HepG2 (cell line): ENCODE results near the gene DCDC2. TPM values are rescaled to one million over a fixed set of nuclear protein-coding genes. Genes with fewer than 3 reads are reported as not detected.
A peak's percentile ranks its signal among the peaks of the same experiment; 100 is the strongest.

ENCODE experiments used
- ATAC-seq: fragments of 200-7000 bp; cut with Tn5 transposase; 3 replicates; pipeline ENCODE4 v1.9.1; 2020; ENCODE audit warnings: mild to moderate bottlenecking, moderate library complexity
- BruUV-seq: library from RNA; stranded (reverse); fragments of 400-500 nt; replicated peaks from 2 replicates; lab custom pipeline; 2021; lab: Mats Ljungman, UMichigan
- CTCF ChIA-PET: fragments of 300-600 bp; formaldehyde crosslinking; extraction: SDS; loops from one replicate; lab custom pipeline; 2021; ENCODE audit warnings: low total read pairs, inconsistent platforms, low intra/inter-chr PET ratio; lab: Yijun Ruan, JAX
- POLR2A ChIA-PET: fragments of 350-600 bp; sonication (Branson Sonifier 250); formaldehyde crosslinking; loops from one replicate; lab custom pipeline; 2020; ENCODE audit warnings: antibody characterized with exemption, inconsistent platforms; lab: Yijun Ruan, JAX
- DNase-seq: peaks from one replicate; pipeline ENCODE4 v3.0.0-alpha.2; 2015; ENCODE audit warnings: low spot score
- FAIRE-seq: peaks from 3 replicates; lab custom pipeline; 2011; peaks lifted over from hg19 to GRCh38; lab: Jason Lieb, UNC
- H2AFZ ChIP-seq: one replicate; pipeline ENCODE4 v1.6.1; 2011; ENCODE audit warnings: low read length, inconsistent platforms
- H3K27ac ChIP-seq: fragments of 300-600 bp; 3 replicates; pipeline ENCODE4 v1.8.0; 2011; ENCODE audit warnings: mixed run types, mild to moderate bottlenecking, mixed read lengths, low read length, inconsistent platforms; ENCODE audit not compliant: insufficient read depth; ENCODE audit errors: extremely low read length
- H3K27me3 ChIP-seq, 2 experiments: fragments of 200-600 bp in 1 of 2; 2 replicates in 1 of 2; 3 replicates in 1 of 2; pipeline versions ENCODE4 v1.6.0 to v1.8.0; 2011; ENCODE audit warnings: low read length in 2 of 2, mild to moderate bottlenecking in 2 of 2, moderate library complexity in 2 of 2, inconsistent platforms in 1 of 2; ENCODE audit not compliant: insufficient read depth in 2 of 2, control insufficient read depth in 1 of 2
- H3K36me3 ChIP-seq, 2 experiments: fragments of 200-600 bp in 1 of 2; replicated peaks in 1 of 2; 2 replicates in 1 of 2; 3 replicates in 1 of 2; pipeline versions ENCODE4 v1.5.1 to v1.8.0; 2011; ENCODE audit warnings: low read length in 2 of 2, inconsistent platforms in 1 of 2; ENCODE audit not compliant: insufficient read depth in 2 of 2, control insufficient read depth in 1 of 2
- H3K4me1 ChIP-seq: 2 replicates; pipeline ENCODE4 v1.5.1; 2012; ENCODE audit warnings: low read length, inconsistent platforms; ENCODE audit not compliant: insufficient read depth
- H3K4me2 ChIP-seq: 2 replicates; pipeline ENCODE4 v1.6.0; 2011; ENCODE audit warnings: low read depth, low read length, inconsistent platforms
- H3K4me3 ChIP-seq, 3 experiments: fragments of 200-600 bp in 1 of 3; sonication (generic), shearing (Covaris generic) in 1 of 3; replicated peaks in 1 of 3; 2 replicates each; pipeline ENCODE4 v1.5.1; 2011 to 2016; ENCODE audit warnings: low read length in 3 of 3, inconsistent platforms in 2 of 3, low read depth in 2 of 3, mild to moderate bottlenecking in 2 of 3, control low read depth in 1 of 3, mixed read lengths in 1 of 3; ENCODE audit not compliant: insufficient read depth in 1 of 3
- H3K79me2 ChIP-seq: one replicate; pipeline ENCODE4 v1.6.1; 2011; ENCODE audit warnings: low read length, inconsistent platforms; ENCODE audit not compliant: insufficient read depth
- H3K9ac ChIP-seq: 2 replicates; pipeline ENCODE4 v1.6.0; 2011; ENCODE audit warnings: mild to moderate bottlenecking, low read depth, low read length, inconsistent platforms; ENCODE audit not compliant: insufficient read depth
- H3K9me3 ChIP-seq: 2 replicates; pipeline ENCODE4 v1.5.1; 2012; ENCODE audit warnings: mild to moderate bottlenecking, low read length
- H4K20me1 ChIP-seq: 2 replicates; pipeline ENCODE4 v1.6.0; 2011; ENCODE audit warnings: inconsistent platforms, mild to moderate bottlenecking, low read length, moderate library complexity; ENCODE audit not compliant: insufficient read depth
- BCL6 ChIP-seq: IDR thresholded peaks from 2 replicates; pipeline ENCODE4 v1.6.1; 2016; ENCODE audit warnings: missing genetic modification reagents, missing compliant biosample characterization
- KLF11 ChIP-seq: IDR thresholded peaks from 2 replicates; pipeline ENCODE4 v1.6.1; 2016; ENCODE audit warnings: missing compliant biosample characterization
- WGBS: methylation state at CpG from one replicate; pipeline ENCODE4 v1.1.6; 2017; ENCODE audit warnings: low lambda C conversion rate; 5-methylcytosine and 5-hydroxymethylcytosine counted together
- in situ Hi-C: cut with HindIII; loops from 2 replicates; pipeline ENCODE4 v1.10.0; 2017; ENCODE audit warnings: low pct_unique_long_range_greater_than_20kb; ENCODE audit not compliant: extremely low pct_ligation_motif_present
- intact Hi-C: fragments of 100-400 bp; cut with micrococcal nuclease; formaldehyde crosslinking; loops from one replicate; pipeline ENCODE4 v1.10.0; 2022; ENCODE audit not compliant: unreplicated experiment
- polyA plus RNA-seq, 8 experiments: library from polyadenylated mRNA; depleted of rRNA in 3 of 8; stranded (reverse) in 7 of 8; unstranded in 1 of 8; fragments of >200 nt; fragmentation: Illumina TruSeq in 4 of 8; extraction: Trizol in 4 of 8; gene quantifications; 2 replicates each; pipeline versions ENCODE4 v1.2.1 to v1.2.3, GENCODE V29; 2011 to 2016; ENCODE audit warnings: low read depth in 4 of 8, missing spikeins in 1 of 8, mixed read lengths in 1 of 8; ENCODE audit not compliant: insufficient read depth in 1 of 8
- total RNA-seq, 5 experiments: library from RNA; depleted of rRNA; stranded (reverse); fragments of >200 nt; fragmentation: Illumina TruSeq; extraction: Trizol; gene quantifications; 2 replicates each; pipeline ENCODE4 v1.2.3, GENCODE V29; 2016; ENCODE audit warnings: low read depth in 1 of 5
- TF ChIP-seq, protein P1 (sequence below): sonication (generic); formaldehyde crosslinking; IDR thresholded peaks from 2 replicates; pipeline ENCODE4 v1.9.0; 2021; ENCODE audit warnings: missing genetic modification reagents, borderline replicate concordance
- TF ChIP-seq, protein P2 (sequence below): sonication (generic); formaldehyde crosslinking; IDR thresholded peaks from 2 replicates; pipeline ENCODE4 v1.9.0; 2021; ENCODE audit warnings: missing genetic modification reagents, borderline replicate concordance
- TF ChIP-seq, protein P3 (sequence below): sonication (generic); formaldehyde crosslinking; conservative IDR thresholded peaks from 2 replicates; pipeline ENCODE4 v1.8.0; 2022; ENCODE audit warnings: mild to moderate bottlenecking, moderate library complexity, missing genetic modification reagents

Gene DCDC2
- total and polyA plus RNA-seq, 2 of the 13 experiments (the other 11 are each of a cell fraction or from before 2014, with no cell fraction given) = 9.0 to 36.2 TPM

DNA sequence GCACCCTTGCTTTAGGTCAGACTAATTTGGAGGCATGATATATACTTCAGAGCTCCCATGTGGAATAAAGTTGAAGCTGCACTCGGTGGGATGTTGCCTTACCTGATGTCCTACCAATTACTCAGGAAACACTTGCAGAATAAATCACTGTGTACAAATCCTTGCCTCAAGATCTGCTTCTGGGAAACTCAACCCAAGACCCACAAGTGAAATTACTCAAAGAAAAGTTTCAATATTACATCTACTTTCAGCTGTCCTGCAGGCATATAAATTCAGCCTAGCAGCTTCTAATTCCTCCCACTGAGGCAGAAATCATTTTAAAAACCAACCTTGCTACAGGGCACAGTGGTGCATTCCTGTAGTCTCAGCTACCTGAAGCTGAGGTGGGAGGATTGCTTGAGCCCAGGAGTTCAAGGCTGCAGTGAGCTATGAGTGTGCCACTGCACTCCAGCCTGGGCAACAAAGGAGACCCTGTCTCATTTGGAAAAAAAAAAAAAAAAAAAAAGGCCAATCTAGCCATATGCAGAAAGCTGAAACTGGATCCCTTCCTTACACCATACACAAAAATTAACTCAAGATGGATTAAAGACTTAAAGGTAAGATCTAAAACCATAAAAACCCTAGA, 20.7 kb upstream of the DCDC2 start (continued):
- TF ChIP-seq, protein P1, sequence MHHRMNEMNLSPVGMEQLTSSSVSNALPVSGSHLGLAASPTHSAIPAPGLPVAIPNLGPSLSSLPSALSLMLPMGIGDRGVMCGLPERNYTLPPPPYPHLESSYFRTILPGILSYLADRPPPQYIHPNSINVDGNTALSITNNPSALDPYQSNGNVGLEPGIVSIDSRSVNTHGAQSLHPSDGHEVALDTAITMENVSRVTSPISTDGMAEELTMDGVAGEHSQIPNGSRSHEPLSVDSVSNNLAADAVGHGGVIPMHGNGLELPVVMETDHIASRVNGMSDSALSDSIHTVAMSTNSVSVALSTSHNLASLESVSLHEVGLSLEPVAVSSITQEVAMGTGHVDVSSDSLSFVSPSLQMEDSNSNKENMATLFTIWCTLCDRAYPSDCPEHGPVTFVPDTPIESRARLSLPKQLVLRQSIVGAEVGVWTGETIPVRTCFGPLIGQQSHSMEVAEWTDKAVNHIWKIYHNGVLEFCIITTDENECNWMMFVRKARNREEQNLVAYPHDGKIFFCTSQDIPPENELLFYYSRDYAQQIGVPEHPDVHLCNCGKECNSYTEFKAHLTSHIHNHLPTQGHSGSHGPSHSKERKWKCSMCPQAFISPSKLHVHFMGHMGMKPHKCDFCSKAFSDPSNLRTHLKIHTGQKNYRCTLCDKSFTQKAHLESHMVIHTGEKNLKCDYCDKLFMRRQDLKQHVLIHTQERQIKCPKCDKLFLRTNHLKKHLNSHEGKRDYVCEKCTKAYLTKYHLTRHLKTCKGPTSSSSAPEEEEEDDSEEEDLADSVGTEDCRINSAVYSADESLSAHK = no peak
- TF ChIP-seq, protein P2, sequence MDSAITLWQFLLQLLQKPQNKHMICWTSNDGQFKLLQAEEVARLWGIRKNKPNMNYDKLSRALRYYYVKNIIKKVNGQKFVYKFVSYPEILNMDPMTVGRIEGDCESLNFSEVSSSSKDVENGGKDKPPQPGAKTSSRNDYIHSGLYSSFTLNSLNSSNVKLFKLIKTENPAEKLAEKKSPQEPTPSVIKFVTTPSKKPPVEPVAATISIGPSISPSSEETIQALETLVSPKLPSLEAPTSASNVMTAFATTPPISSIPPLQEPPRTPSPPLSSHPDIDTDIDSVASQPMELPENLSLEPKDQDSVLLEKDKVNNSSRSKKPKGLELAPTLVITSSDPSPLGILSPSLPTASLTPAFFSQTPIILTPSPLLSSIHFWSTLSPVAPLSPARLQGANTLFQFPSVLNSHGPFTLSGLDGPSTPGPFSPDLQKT = no peak
- 0 out of 2 replicates have a peak, but pooled peaks have one; percentile 10 for TF ChIP-seq BCL6

DNA sequence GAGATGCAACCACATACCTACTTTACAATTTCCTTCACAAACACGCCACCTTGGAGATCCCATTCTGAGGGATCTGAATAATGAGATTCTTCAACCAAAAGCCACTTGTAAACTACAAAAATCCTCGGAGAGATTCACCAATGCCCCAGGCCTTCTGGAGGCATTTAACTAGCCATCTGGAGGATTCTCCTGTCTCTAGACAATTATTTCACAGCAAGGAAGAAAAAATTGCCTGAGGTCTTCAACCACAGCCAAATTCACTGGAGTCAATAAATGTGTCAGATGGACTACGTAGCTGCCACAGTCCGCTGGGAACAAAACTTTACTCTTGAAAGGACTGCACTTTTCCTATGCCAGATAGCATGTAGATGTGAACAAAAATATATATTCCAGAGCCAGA, 19.0 kb upstream of the DCDC2 start:
- in situ Hi-C loops (no loop called here), intact Hi-C loops (no loop called here)
- no peak overlapping the region for H3K9ac ChIP-seq
- WGBS = 73% methylated on average over 4 of the region's 4 CpGs
- no peak for ATAC-seq
- ChIA-PET POLR2A (no interaction called here), CTCF (no interaction called here)
- DNase-seq = no peak
- no peak for FAIRE-seq
- peaks cover 44% of the 10 kb centered on the region for H3K4me1 ChIP-seq
- H3K27me3 ChIP-seq = no peaks in the 10 kb centered on the region
- peaks cover 43% of the 10 kb centered on the region for H3K79me2 ChIP-seq
- no peaks in the 10 kb centered on the region for H4K20me1 ChIP-seq
- BruUV-seq = no TSS peak
- no peak overlapping the region for H3K4me3 ChIP-seq
- H3K9me3 ChIP-seq = no peaks in the 10 kb centered on the region
- no peak overlapping the region for H3K27ac ChIP-seq
- H2AFZ ChIP-seq = no peak overlapping the region
- no peak overlapping the region for H3K4me2 ChIP-seq
- H3K36me3 ChIP-seq = peaks cover 0 to 8% of the 10 kb centered on the region in 2 experiments; a peak in 1 of 5 replicates
- TF ChIP-seq, protein P3, sequence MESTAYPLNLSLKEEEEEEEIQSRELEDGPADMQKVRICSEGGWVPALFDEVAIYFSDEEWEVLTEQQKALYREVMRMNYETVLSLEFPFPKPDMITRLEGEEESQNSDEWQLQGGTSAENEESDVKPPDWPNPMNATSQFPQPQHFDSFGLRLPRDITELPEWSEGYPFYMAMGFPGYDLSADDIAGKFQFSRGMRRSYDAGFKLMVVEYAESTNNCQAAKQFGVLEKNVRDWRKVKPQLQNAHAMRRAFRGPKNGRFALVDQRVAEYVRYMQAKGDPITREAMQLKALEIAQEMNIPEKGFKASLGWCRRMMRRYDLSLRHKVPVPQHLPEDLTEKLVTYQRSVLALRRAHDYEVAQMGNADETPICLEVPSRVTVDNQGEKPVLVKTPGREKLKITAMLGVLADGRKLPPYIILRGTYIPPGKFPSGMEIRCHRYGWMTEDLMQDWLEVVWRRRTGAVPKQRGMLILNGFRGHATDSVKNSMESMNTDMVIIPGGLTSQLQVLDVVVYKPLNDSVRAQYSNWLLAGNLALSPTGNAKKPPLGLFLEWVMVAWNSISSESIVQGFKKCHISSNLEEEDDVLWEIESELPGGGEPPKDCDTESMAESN (CRISPR knock-in tag) = no peak
- no peak for TF ChIP-seq KLF11 (CRISPR knock-in tag)
